Osteoblast (primary cell): ENCODE measurements around the gene KCND2. TPM values are rescaled to one million over a fixed set of nuclear protein-coding genes. Genes with fewer than 3 reads are reported as not detected.

Experiments used
- DNase-seq: peaks from one replicate; pipeline ENCODE4 v3.0.0; 2011; ENCODE audit warnings: low spot score, mixed read lengths; ENCODE audit not compliant: insufficient read length; ENCODE audit errors: missing footprints
- H2AFZ ChIP-seq: 2 replicates; pipeline ENCODE4 v1.6.0; 2011; ENCODE audit warnings: mild to moderate bottlenecking, low read length
- H3K27ac ChIP-seq: 2 replicates; pipeline ENCODE4 v1.5.1; 2011; ENCODE audit warnings: mild to moderate bottlenecking, low read depth, low read length, moderate library complexity
- H3K27me3 ChIP-seq: 2 replicates; pipeline ENCODE4 v1.6.0; 2012; ENCODE audit warnings: mild to moderate bottlenecking, control low read depth, inconsistent platforms, low read length, moderate library complexity; ENCODE audit not compliant: insufficient read depth
- H3K36me3 ChIP-seq: 2 replicates; pipeline ENCODE4 v1.5.1; 2011; ENCODE audit warnings: mild to moderate bottlenecking, low read length, control low read depth, moderate library complexity; ENCODE audit not compliant: insufficient read depth
- H3K4me1 ChIP-seq: 2 replicates; pipeline ENCODE4 v1.5.1; 2011; ENCODE audit warnings: mild to moderate bottlenecking, low read length, control low read depth, moderate library complexity; ENCODE audit not compliant: insufficient read depth
- H3K4me2 ChIP-seq: 2 replicates; pipeline ENCODE4 v1.6.0; 2011; ENCODE audit warnings: mild to moderate bottlenecking, low read length; ENCODE audit not compliant: insufficient read depth
- H3K4me3 ChIP-seq: fragments of 200-600 bp; sonication (generic); 3 replicates; pipeline ENCODE4 v1.5.1; 2012; ENCODE audit warnings: mild to moderate bottlenecking, low read length, inconsistent platforms; ENCODE audit not compliant: insufficient read depth
- H3K79me2 ChIP-seq: 2 replicates; pipeline ENCODE4 v1.6.0; 2012; ENCODE audit warnings: mild to moderate bottlenecking, low read length, control low read depth, inconsistent platforms; ENCODE audit not compliant: insufficient read depth
- H3K9me3 ChIP-seq: 2 replicates; pipeline ENCODE4 v1.5.1; 2011; ENCODE audit warnings: low read depth, low read length, control low read depth
- H4K20me1 ChIP-seq: 2 replicates; pipeline ENCODE4 v1.6.0; 2012; ENCODE audit warnings: mild to moderate bottlenecking, low read length, control low read depth; ENCODE audit not compliant: insufficient read depth
- CTCF ChIP-seq: IDR thresholded peaks from 2 replicates; pipeline ENCODE4 v1.5.1; 2011; ENCODE audit warnings: mild to moderate bottlenecking, low read depth, low read length, moderate library complexity; ENCODE audit errors: extremely low read depth
- total RNA-seq: library from RNA; depleted of rRNA; stranded (reverse); fragments of >200 nt; gene quantifications from 2 replicates; pipeline ENCODE4 v1.2.3, GENCODE V29; 2012

The KCND2 gene
- total RNA-seq, 1 donor: 6.5 TPM

GRCh38 chr7:120665068-120665467, 392.1 kb downstream of the KCND2 start:
- TF ChIP-seq CTCF: no peak
- no peaks in the 10 kb centered on the region for H4K20me1 ChIP-seq
- DNase-seq: no peak
- no peak overlapping the region for H3K4me3 ChIP-seq
- H3K9me3 ChIP-seq: no peaks in the 10 kb centered on the region
- H3K4me2 ChIP-seq: no peak overlapping the region
- H2AFZ ChIP-seq: no peak overlapping the region
- no peaks in the 10 kb centered on the region for H3K36me3 ChIP-seq
- no peak overlapping the region for H3K27ac ChIP-seq
- no peaks in the 10 kb centered on the region for H3K4me1 ChIP-seq
- H3K79me2 ChIP-seq: no peaks in the 10 kb centered on the region
- no peaks in the 10 kb centered on the region for H3K27me3 ChIP-seq

- H3K27ac ChIP-seq: no peak overlapping the region
- H2AFZ ChIP-seq: no peak overlapping the region
- no peaks in the 10 kb centered on the region for H3K4me1 ChIP-seq
- H3K27me3 ChIP-seq: no peaks in the 10 kb centered on the region
- no peak overlapping the region for H3K4me2 ChIP-seq
- H3K9me3 ChIP-seq: no peaks in the 10 kb centered on the region
- H3K79me2 ChIP-seq: no peaks in the 10 kb centered on the region
- DNase-seq: peak; percentile 23
- H3K36me3 ChIP-seq: no peaks in the 10 kb centered on the region
- no peak for TF ChIP-seq CTCF
- H3K4me3 ChIP-seq: no peak overlapping the region
- H4K20me1 ChIP-seq: no peaks in the 10 kb centered on the region
These were observed 402.1 kb downstream of the KCND2 start for GRCh38 chr7:120675076-120675475.

GRCh38 chr7:120677535-120677934, 404.6 kb downstream of the KCND2 start:
- H3K4me2 ChIP-seq: no peak overlapping the region
- no peak overlapping the region for H2AFZ ChIP-seq
- no peaks in the 10 kb centered on the region for H3K4me1 ChIP-seq
- no peak overlapping the region for H3K4me3 ChIP-seq
- no peak overlapping the region for H3K27ac ChIP-seq
- no peaks in the 10 kb centered on the region for H3K36me3 ChIP-seq
- no peaks in the 10 kb centered on the region for H3K79me2 ChIP-seq
- H3K9me3 ChIP-seq: no peaks in the 10 kb centered on the region
- H3K27me3 ChIP-seq: no peaks in the 10 kb centered on the region
- no peaks in the 10 kb centered on the region for H4K20me1 ChIP-seq
- DNase-seq: no peak
- TF ChIP-seq CTCF: no peak

- H2AFZ ChIP-seq: no peak overlapping the region
- no peaks in the 10 kb centered on the region for H3K9me3 ChIP-seq
- no peaks in the 10 kb centered on the region for H3K79me2 ChIP-seq
- H3K4me3 ChIP-seq: no peak overlapping the region
- no peak overlapping the region for H3K27ac ChIP-seq
- no peaks in the 10 kb centered on the region for H3K4me1 ChIP-seq
- TF ChIP-seq CTCF: no peak
- no peaks in the 10 kb centered on the region for H4K20me1 ChIP-seq
- DNase-seq: no peak
- no peaks in the 10 kb centered on the region for H3K27me3 ChIP-seq
- no peaks in the 10 kb centered on the region for H3K36me3 ChIP-seq
- no peak overlapping the region for H3K4me2 ChIP-seq
These were observed 408.0 kb downstream of the KCND2 start for GRCh38 chr7:120680985-120681384.
